ENCODE results near the gene MBLAC1. TPM values are rescaled to one million over a fixed set of nuclear protein-coding genes. Genes with fewer than 3 reads are reported as not detected.
"Not testable (repeated sequence)": the region's sequence is repeated elsewhere in the genome, so short reads cannot be mapped to it uniquely, and the experiment has no call there.

The MBLAC1 gene
- total RNA-seq, 1 donor from 2014 or later, result 3.9 TPM

DNA sequence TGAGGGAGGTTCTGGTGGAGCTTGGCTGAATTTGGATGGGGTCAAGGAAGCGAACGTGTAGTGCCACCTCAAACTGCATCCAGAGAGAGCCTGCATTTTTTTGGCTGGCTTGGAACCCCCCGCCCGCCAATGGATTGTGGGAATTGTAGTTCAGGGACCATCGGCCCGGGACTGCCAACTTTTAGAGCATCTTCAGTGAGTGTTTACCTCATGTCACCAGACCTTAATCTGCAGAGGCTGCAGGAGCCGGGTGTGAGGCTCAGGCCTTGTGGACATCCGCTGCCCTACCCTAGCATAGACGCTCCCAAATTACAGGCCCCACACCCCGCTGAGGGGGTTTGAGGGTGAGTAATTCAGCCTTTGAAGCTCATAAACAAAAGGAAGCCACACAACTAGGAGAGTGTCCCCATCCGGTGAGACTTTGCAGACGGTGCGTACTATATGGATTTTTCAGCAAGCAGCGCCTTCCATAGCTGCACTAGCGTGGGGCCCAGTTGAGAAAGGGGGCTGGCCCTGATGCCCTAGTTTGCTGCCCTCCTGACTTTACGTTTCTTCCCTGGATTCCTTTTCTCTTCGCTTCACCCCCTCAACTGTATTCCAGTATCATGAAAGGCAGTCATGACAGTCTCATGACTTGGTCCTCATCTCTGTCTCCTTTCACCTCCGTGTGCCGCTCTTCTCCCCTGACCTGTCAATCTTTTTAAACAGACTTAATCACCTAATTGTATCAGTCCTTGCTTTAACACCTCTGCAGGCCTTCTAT is 6.6 kb upstream of the MBLAC1 start:
- no peak for DNase-seq (ENCODE audit: extremely low read depth, low read depth, low spot score)

DNA sequence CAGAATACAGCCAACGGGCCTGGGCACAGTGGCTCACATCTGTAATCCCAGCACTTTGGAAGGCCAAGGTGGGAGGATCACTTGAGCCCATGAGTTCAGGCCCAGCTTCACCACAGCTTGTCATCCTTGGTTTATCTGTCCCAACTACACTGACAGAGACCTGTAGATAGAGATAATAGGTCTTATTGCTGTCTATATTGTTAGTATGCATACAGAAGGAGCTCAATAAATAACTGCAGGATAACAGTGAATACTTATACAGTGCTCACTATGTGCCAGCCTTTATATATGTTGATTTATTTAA is 6.1 kb upstream of the MBLAC1 start:
- no peak for DNase-seq (ENCODE audit: extremely low read depth, low read depth, low spot score)

DNA sequence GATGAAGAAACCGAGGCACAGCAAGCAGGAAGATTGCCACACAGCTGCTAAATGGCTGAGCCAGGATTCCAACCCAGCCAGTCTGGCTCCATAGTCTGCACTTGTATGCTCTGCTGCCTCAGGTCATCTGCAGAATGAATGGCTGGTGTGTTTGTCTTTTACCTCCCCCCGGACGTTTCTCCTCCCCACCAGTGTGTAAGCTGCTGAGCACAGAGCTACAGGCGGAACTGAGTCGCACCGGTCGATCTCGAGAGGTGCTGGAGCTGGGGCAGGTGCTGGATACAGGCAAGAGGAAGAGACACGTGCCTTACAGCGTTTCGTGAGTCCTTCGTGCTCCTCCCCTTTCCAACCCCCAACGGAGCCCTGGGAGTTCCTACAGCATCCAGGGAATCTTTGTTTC is 4.7 kb upstream of the MBLAC1 start:
- no peak for DNase-seq (ENCODE audit: extremely low read depth, low read depth, low spot score)

DNA sequence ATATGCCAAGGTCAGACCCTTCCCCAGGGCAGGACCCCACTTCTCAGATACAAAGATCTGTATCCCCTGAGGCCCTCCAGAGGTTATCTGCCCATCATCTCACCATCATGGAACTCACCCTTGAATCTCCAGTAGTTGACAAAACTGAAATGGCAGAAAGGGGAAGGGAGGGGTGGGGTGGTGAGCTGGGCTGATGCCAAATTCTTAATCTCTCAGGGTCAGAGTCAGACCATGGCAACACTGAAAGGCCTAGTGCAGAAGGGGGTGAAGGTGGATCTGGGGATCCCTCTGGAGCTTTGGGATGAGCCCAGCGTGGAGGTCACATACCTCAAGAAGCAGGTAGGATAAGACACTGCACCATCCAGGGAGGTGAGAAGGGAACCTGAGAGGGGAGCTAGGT is 4.2 kb upstream of the MBLAC1 start:
- no peak for DNase-seq (ENCODE audit: extremely low read depth, low read depth, low spot score)

DNA sequence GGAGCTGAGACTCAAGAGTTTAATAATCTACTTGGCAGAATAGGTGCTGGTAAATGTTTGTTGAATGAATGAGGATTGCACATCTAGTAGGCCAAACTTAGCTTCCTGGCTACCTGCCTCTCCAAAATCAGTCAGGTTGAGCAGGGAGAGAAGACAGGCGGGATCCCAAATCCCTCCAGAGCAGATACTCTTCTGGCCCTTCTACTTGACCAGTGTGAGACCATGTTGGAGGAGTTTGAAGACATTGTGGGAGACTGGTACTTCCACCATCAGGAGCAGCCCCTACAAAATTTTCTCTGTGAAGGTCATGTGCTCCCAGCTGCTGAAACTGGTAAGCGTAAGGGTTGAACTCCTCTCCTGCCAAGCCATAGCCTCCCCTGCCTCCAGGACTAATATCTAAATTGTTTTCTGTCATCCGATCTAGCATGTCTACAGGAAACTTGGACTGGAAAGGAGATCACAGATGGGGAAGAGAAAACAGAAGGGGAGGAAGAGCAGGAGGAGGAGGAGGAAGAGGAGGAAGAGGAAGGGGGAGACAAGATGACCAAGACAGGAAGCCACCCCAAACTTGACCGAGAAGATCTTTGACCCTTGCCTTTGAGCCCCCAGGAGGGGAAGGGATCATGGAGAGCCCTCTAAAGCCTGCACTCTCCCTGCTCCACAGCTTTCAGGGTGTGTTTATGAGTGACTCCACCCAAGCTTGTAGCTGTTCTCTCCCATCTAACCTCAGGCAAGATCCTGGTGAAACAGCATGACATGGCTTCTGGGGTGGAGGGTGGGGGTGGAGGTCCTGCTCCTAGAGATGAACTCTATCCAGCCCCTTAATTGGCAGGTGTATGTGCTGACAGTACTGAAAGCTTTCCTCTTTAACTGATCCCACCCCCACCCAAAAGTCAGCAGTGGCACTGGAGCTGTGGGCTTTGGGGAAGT is 2.2 kb upstream of the MBLAC1 start:
- DNase-seq (ENCODE audit: extremely low read depth, low read depth, low spot score), result no peak

DNA sequence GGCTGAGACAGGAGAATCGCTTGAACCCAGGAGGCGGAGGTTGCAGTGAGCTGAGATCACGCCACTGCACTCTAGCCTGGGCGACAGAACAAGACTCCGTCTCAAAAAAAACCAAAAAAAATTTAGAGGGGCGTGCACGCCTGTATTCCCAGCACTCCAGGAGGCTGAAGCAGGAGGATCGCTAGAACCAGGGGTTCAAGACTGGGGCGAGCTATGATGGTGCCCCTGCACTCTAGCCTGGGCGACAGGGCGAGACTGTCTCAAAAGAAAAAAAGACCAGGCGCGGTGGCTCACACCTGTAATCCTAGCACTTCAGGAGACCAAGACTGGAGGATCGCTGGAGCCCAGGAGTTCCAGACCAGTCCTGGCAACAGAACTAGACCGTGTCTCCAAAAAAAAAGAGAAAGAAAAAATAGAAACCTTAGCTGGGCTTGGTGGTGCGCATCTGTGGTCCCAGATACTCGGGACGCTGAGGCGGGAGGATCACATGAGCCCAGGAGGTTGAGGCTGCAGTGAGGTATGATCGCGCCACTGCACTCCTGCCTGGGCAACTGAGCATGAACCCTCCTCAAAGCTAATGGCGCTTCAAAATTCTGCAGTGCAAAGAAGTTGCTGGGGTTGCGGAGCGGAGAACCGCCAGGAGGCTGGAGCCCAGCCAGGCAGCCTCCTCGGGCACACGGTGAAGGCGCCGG is 382 bp upstream of the MBLAC1 start:
- DNase-seq (ENCODE audit: extremely low read depth, low read depth, low spot score), result no peak

DNA sequence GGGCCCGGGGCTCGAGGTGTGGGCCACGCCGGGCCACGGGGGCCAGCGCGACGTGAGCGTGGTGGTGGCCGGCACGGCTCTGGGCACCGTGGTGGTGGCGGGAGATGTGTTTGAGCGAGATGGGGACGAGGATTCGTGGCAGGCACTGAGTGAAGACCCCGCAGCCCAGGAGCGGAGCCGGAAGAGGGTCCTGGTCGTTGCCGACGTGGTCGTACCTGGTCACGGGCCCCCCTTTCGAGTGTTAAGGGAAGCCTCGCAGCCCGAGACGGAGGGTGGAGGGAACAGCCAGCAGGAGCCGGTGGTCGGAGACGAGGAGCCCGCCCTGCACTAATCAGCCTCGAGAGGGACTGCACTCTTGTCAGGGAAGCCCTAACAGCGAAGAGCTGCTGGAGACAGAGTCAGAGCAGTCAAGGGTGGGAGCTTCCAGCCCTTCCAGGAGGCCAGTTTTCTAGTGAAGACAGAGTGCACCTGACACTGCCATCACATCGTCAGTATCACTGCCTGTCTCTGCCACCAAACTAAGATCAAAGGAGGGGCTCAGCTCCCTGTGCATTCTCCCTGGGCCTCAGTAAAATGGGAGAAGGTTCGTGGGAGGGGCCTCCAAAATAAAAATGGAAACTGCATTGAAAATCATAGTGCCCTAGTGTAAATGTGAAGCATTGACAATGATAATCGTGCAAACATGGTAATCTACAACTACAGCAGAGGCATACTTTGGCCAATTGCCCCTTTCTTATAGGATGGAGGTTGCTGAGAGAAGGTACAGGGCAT is 1.3 kb downstream of the MBLAC1 start:
- DNase-seq (ENCODE audit: extremely low read depth, low read depth, low spot score), result no peak

DNA sequence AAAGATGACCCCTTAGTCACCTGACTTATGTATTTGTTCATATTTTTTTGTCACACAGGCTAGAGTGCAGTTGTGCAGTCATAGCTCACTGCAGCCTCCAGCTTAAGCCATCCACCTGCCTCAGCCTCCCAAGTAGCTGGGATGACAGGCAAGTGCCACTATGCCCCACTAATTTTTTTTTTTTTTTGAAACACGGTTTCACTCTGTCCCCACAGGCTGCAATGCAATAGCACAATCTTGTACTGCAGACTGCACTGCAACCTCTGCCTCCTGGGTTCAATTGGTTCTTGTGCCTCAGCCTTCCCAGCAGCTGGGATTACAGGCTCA is 1.8 kb downstream of the MBLAC1 start:
- no peak for DNase-seq (ENCODE audit: extremely low read depth, low read depth, low spot score)

DNA sequence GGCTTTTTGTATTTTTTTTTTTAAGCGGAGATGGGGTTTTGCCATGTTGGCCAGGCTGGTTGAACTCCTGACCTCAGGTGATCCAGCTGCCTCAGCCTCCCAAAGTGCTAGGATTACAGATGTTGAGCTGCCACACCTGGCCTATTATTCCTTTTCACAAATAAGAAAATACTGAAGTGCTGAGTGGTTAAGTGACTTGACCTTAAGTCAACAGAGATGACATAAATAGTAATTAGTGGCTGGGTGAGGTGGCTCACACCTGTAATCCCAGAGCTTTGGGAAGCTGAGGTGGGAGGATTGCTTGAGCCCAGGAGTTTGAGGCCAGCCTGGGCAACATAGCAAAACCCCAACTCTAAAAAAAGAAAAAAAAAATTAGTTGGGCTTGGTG is 3.4 kb downstream of the MBLAC1 start:
- DNase-seq (ENCODE audit: extremely low read depth, low read depth, low spot score), result not testable (repeated sequence)

DNA sequence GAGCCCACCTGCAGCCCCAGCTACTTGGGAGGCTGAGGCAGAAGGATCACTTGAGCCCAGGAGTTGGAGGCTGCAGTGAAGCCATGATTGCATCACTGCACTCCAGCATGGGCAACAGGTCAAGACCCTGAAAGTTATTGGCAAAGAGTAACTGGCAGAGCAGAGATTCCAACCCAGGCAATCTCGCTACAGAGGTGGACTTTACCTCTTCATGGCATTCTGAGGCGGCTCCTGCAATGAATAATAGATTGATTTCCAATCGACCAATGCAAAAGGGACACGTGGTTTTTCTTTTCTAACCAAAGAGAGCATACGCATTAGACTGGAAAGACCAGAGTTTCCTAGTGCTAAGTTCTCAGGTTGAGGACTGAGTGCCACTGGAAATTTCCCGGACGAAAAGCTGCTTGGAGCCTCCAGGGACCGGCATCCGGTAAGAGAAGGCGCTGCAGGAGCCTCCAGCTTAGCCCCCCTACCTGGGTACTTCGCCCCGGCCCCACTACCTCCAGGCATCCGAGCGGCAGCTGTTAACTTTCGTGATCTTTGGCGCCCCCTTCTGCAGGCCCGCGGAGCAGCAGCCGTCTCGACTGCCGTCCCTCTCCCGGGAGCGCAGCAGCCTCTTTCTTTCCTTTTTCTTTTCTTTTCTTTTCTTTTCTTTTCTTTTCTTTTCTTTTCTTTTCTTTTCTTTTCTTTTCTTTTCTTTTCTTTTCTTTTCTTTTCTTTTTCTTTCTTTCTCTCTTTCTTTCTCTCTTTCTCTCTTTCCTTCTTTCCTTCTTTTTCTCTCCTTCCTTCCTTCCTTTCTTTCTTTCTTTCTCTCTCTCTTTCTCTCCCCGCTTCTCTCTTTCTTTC is 4.1 kb downstream of the MBLAC1 start:
- DNase-seq (ENCODE audit: extremely low read depth, low read depth, low spot score), result no peak

DNA sequence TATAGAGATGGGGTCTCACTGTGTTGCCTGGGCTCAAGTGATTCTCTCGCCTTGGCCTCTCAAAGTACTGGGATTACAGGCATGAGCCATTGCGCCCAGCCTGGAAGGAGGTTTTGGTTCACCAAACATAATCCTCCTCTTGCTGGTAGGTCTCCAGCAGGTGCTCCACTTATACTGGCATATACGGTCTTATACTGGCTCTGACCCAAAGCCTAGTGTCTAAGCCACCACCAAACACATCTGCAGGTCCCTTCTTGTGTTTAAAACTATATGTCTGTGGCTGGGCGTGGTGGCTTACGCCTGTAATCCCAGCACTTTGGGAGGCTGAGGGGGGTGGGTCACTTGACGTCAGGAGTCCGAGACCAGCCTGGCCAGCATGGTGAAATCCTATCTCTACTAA is 5.4 kb downstream of the MBLAC1 start:
- no peak for DNase-seq (ENCODE audit: extremely low read depth, low read depth, low spot score)

DNA sequence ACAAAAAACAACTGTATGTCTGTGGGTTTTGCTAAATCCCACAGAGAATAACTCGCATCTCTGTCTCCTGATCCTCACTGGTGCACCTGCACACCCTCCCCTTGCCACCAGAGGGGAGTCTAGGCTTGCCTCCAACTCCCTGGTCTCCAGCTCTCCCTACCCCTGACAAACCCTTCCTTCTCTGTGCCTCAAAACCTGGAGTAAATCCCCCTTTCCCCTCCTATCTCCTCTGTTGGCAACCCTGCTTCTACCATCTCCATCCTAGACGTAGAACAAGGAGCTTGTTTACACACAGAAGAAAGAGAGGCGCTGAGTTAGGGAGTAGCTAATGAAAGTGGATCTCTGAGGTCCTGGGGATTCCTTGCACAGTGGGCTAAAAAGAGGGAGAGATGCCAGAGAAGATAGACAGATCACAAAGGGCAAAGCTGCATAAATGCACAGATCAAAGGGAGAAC is 6.0 kb downstream of the MBLAC1 start:
- no peak for DNase-seq (ENCODE audit: extremely low read depth, low read depth, low spot score)

DNA sequence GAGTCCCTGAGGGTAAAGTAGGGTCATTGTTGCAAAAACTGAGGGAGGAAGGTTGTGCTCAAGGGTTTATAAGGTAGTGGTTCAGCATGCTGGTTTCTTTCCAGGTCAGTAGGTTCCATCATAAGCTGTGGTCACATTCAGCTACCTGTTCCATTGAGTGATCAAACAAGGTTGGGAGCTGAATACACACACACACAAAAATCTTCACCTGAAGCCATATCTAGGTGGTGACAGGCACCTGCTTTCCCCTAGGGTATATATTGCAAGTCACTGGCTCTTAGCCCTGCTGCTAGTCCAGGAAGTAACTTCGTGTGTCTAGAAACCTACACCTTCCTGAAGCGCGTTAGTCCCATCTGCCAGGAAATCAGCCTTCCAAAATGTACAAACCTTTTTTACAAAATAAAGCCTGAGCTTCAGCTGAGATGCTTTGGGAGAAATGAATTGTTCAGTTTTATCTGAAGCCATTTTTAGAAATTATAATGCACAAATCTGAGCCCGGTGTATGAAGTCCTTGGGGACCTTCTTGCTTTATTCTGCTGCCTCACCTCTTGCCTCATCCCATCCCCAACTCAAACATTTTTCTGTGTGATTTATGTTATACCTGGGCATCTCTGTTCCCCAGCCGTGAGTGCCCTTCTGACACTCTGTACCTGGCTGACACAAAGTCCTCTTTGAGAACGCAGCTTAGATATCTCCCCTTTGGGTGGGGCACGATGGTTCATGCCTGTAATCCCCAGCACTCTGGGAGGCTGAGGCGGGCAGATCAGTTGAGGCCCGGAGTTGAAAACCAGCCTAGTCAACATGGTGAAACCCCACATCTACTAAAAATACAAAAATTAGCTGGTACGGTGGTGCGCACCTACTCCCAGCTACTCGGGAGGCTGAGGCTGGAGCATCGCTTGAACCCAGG is 11.3 kb downstream of the MBLAC1 start:
- no peak for DNase-seq (ENCODE audit: extremely low read depth, low read depth, low spot score)

DNA sequence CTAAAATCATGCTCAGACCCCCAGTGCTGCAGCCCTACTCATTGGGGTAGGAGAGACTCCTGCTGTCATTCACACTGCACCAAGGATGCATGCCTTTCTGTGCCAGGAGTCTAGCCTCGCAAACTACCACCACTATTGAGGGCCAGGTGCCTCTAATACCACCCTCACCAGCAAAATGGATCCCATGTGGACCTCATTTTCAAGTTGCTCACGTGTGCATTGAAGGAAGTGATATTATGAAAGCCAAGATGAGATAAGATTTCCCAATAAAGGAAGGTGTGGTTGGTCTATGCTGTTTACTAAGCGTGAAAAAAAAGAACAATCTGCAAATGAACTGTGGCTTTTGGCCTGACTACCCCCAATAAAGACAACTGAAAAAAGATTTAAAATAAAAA is 14.8 kb downstream of the MBLAC1 start:
- no peak for DNase-seq (ENCODE audit: extremely low read depth, low read depth, low spot score)

DNA sequence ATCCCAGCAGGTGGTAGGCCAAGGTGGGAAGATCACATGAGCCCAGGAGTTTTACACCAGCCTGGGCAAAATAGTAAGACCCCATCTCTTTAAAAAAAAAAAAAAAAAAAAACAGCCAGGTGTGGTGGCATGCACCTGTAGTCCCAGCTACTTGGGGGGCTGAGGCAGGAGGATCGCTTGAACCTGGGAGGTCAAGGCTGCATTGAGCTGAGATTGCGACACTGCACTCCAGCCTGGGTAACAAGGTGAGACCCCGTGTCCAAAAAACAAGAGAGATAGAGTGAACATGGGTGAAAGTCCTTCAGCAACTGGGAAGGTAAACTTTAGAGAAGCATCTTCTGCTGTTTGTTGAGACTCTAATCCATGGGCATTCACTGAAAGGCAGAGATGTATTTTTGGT is 15.7 kb downstream of the MBLAC1 start:
- DNase-seq (ENCODE audit: extremely low read depth, low read depth, low spot score), result no peak

DNA sequence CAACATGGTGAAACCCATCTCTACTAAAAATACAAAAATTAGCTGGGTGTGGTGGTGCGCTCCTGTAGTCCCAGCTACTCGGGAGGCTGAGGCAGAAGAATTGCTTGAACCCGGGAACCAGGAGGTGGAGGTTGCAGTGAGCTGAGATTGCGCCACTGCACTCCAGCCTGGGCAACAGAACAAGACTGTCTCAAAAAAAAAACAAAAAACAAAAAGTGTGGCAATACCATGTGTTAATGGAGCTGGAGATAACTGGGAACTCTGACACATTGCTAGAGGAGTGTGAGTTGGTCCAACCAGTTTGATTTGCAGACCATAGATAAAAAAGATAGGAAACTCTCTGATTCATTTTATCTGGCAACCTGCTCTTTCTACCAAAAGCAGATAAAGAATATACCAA is 19.6 kb downstream of the MBLAC1 start:
- not testable (repeated sequence) for DNase-seq (ENCODE audit: extremely low read depth, low read depth, low spot score)

DNA sequence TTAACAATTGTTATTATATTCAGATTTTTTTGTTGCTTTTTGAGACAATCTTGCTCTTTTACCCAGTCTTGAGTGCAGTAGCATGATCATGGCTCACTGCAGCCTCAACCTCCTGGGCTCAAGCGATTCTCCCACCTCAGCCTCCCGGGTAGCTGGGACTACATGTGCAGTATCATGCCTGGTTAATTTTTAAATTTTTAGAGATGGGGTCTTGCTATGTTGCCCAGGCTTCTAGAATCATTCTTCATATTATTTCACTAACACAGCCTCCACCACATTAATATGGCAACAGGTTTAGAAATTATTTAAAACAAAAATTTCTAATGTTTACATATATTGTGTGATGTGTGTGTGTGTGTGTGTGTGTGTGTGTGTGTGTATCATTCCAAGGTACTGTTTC is 20.5 kb downstream of the MBLAC1 start:
- no peak for DNase-seq (ENCODE audit: extremely low read depth, low read depth, low spot score)

DNA sequence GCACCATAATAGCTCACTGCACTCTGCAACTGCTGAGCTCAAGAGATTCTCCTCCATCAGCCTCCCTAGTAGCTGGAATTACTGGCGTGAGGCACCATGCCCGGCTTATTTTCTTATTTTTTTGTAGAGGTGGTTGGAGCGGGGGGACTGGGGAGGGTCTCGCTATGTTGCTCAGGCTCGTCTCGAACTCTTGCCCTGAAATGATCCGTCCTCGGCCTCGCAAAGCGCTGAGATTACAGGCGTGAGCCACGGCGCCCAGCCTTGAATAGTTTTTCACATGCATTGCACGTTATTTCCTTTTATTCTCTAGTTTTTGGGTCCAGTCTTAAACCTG is 21.4 kb downstream of the MBLAC1 start:
- no peak for DNase-seq (ENCODE audit: extremely low read depth, low read depth, low spot score)

Measured in glomerular endothelial cell (primary cell).